GM04504 (cell line): Measurements from ENCODE around the gene ADARB1.

Source experiments
- DNase-seq: peaks from one replicate; pipeline ENCODE4 v3.0.0-alpha.2; 2012; ENCODE audit warnings: low read depth

Gene ADARB1

GRCh38 chr21:45054927-45055612 is 19.3 kb upstream of the ADARB1 start:
- DNase-seq, result no peak

GRCh38 chr21:45055861-45056260 is 18.5 kb upstream of the ADARB1 start:
- no peak for DNase-seq

DNA sequence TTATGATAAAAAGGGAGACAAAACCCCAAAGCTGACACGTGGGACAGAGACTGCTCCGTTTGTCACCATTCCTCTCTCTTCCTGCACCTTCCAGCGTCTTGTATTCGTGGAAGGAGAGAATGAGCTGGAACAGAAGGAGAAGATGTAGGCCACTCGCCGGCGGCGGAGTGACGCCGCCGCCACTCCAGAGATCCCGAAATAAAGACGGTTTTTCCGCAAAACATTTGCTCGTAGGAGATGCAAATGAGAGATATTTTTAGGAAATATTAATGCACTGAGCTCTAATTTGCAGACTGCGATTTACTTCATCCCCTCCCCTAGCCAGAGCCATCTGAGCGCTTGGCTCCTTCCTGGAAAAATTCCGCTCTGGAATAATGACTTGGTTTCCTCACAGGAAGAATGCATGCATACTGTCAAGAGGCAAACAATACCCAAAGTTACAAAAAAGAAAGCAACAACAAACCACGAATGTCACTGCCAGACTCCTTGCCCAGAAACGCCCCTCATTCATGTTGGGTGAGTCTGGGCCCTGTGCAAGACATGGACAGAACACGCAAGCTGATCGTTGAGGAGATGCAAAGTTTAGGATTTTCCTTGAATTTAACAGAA is 18.0 kb upstream of the ADARB1 start:
- DNase-seq, result no peak

- DNase-seq, result no peak
Measured at GRCh38 chr21:45056917-45057560, 17.3 kb upstream of the ADARB1 start.

DNA sequence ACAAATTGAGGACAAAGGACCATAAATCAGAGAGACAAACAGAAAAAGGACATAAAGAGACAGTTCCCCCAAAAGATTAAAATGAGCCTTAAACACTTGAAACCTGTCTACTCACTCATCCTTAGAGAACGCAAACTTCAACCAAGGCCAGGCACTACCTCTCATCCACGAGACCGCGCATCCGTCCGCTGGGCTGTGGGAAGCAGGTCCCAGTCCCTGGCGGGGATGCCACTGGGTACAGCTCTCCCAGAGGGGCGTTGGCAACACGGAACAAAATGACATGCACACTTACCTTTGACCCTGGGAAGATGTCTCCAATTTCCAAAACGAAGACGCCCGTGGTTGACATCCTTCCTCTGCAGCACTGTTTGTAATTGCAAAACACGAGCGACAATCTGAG is 16.5 kb upstream of the ADARB1 start:
- DNase-seq, result no peak

GRCh38 chr21:45059121-45059520 is 15.3 kb upstream of the ADARB1 start:
- no peak for DNase-seq

- DNase-seq, result no peak
Measured at GRCh38 chr21:45060089-45060488, 14.3 kb upstream of the ADARB1 start.

DNA sequence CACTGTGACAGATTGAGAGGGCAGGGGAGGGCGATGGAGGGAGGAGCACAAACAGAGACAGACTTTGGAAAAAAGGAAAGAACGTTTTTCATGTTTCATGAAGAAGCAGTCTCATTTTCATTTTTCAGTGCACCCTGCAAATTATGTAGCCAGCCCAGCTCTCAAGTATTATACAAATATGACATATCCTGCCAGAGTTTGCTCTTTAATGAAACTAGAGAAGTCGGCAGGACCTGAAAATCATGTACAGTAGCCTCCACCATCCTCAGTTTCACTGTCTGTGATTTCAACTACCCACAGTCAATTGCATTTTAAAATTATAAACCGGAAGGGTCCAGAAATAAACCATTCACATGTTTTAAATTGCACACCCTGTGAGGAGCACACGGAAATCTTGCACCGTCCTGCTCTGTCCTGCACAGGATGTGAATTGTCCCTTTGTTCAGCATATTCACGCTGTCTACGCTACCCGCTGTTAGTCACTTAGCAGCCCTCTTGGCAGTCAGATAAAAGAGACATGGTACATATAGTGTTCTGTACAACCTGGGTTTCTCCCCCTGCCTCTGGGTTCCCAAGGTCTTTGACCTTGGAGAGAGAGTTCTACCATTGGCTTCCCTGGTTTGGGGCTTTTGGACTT is 13.6 kb upstream of the ADARB1 start:
- no peak for DNase-seq

DNA sequence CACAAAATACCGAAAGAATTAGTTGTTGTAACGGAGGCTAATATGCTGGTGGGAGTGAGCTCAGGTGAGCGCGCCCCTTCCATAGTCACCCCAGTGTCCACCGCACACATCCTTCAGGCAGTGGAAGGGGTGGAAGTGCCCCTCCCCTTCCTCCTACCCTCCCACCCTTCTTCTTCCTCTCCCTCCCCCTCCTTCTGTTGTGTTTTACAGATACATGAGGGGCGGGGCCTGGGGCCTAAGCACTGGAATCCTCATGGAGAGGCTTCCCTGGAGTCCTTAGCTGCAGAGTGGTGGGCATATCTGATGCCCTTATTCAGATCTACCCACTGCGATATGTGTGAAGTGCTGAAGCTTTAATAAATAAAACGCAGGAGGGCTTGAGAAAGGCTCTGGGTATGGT is 10.3 kb upstream of the ADARB1 start:
- DNase-seq, result no peak

DNA sequence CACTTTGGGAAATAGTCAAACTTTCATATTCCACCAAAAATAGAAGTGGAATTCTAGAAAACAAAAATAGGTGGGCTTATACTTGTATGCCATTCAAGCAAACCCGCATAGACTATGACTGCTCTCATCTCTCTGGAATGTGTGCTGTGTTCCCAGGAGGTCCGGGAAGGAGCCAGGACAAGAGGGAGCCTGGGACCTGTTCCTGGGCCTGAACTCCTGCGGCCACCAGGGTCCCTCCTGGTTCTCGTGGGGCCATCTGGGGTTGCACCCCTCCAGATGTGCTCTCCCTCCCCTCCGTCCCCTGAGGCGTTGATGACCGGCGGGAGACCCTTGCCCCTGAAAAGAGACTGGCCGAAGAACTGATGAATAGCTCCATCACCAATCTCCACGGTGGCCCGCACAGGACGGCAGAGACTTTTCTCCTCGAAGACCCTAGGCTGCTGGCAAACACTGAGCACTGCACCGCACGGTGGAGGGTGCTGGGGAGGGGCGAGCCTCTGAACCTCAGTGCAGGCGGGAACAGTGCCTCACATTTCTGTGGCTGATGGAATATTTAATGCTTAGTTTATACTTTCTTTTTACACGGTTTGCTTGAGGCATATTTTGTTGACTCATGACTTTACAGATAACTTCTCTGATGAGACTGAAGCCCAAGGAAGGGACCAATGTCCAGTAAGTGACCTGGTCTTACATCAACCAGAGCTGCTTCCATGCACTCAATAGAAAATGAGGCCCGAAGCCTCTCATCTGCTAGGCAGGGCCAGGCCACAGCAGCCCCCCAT is 9.6 kb upstream of the ADARB1 start:
- no peak for DNase-seq

DNA sequence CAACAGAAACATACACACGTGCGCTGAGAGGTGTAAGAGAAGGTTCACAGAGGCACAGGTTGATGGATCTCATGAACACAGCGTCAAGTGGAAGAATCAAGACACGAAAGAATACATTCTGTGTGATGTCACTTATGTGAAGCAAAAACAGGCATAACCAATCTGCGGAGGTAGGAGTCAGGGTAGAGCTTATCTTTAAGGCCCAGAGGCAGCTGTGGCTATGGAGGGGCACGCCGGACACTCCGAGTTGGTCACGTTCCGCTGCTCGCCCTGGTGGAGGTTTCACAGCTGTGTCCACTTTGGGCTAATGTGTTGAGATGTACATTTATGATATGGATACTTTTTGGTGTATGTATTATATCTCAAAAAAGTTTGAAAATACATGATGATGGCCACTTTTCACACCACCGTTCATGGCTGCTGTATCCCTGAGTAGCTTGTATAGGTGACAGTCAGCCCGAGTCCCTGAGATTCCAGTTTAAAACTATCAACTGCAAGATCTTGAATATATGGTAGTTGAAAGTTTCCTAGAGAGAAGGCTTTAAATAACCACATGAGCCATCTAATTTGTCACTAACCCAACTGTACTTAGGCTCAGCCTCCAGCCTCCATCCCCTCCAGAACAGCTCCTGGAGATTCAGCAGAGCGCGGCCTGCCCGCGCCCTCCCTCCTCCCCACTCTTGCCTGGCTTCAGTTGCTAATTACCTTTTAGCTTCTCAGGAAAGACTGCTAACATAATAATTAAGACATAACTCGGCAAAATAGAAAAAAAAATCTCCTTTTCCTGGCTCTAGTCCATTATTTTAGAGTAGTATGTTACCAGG is 6.7 kb upstream of the ADARB1 start:
- no peak for DNase-seq

DNA sequence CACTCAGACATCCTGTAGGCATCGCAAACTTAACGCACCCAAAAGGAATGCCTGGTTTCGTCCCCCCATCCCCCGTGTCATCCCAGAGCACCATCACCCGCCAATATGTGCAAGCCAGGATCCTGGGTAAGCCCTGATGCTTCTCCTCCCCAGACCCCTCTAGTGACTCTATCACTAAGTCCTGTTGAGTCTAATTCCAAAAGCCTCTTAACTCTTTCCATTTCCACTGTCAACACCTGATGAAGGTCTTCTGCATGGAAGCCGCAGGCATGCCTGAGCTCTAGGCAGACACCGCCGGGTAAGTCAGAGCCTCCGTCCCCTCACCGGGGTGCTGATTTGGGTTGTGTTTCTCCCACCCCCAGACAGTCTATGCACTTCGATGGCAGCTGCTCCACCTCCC is 5.3 kb upstream of the ADARB1 start:
- no peak for DNase-seq

GRCh38 chr21:45069711-45070110 is 4.7 kb upstream of the ADARB1 start:
- no peak for DNase-seq

GRCh38 chr21:45071078-45071873 is 3.1 kb upstream of the ADARB1 start:
- no peak for DNase-seq

DNA sequence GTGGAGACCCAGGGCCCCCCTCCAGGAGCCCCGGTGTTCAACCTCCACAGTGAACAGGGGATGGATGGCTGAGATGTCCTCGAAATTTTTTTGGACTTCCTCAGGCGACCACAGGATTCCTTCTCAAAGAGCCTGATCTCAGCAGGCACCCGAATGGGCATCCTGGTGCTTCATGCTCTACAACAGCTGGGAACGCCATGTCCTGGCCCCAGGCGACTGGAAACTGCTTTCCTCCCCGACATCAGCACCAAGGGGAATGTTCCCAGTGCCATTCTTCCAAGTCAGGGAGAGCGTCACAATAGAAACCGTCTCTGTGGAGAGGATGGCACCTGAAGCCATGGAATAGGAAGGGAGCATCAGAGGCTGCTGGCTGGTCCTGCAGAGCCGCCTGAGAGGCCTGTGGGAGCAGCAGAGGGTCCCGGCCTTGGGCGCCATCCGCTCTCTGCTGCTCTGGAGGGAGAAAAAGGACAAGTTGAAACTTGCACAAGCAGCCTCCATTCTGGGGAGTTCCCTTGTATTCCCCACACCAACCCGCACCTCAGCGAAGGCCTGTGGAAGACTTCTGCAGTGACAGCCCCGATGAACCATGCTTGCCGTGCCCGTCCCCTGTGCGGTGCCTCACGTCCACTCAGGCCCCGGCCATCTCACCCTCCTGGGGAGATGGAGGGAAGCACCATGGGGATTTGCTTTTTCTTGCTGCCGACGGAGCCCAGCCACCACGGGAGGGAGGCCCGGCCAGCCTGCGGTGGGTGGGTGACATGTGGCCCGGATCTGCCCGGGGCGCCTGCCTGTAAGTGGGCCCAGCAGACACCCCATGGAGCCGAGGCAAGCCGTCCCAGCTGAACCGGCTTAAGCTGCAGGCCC is 2.3 kb upstream of the ADARB1 start:
- DNase-seq, result no peak

DNA sequence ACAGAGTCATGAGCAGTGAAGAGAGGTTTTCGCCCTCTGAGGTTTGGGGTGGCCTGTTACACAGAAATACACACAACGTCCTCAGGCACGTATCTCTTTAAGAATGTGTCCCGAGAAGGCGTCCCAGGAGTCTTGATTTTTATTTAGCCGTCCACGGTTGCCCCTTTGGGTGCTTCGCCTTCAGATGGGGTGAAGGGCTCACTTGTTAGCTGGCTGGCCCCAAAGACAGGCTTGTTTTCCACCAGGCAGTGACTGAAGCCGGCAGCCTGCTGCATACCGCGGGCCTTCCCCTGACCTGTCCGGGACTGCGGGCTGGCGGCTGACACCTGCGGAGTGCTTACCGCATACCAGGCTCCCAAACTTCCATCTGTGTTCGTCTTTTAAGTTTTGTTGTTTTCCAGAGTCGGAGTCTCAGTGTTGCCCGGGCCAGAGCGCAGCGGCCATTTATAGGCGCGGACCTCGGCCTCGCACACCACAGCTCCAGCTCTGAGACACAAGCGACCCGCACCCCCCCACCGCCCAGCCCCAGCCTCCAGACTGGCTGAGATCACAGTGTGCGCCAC is 1.6 kb upstream of the ADARB1 start:
- DNase-seq, result no peak

DNA sequence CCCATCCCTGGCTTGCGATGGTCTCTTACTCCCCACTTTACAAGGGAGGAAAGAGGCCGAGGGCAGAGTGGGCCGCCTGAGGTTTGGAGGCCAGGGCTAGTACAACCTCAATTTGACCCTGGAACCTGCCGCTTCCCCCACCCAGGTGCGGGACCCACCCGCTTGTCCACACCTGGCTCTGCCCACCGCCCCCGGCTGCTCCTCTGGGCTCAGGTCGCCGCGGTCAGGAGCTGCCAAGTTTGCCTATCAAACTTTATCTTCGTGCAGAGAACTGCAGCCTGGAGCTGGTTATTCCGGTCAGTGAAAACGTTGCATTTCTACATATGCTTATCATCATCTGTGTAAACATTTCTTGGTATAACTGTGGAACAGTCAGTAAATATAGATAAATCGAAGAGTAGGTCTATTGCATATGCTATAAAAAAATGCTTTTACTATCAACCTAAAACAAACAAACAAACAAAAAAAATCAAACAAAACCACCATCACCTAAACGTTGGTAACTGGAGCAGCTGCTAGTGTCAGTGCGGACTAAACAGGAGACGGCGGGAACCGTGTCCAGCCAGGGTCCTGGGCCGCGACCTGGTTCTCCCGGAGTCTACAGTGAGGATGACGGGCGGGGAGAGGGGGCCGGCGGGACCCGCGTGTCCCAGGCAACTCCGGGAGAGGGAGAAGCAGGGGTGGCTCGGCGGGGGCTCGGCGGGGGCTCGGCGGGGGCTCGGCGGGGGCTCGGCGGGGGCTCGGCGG is 906 bp upstream of the ADARB1 start:
- DNase-seq, result no peak

GRCh38 chr21:45074818-45075595 is 627 bp downstream of the ADARB1 start:
- no peak for DNase-seq
